B cell (primary cell): ENCODE measurements around the gene CD63. TPM values are rescaled to one million over a fixed set of nuclear protein-coding genes. Genes with fewer than 3 reads are reported as not detected.

Experiments used
- ATAC-seq: fragments of 200-7000 bp; cut with Tn5 transposase; one replicate; pipeline ENCODE4 v1.10.0; 2021; ENCODE audit warnings: low read depth, mild to moderate bottlenecking, moderate number of reproducible peaks, moderate library complexity
- CTCF ChIA-PET: fragments of 350-600 bp; sonication (Branson Sonifier 250); formaldehyde crosslinking; loops from one replicate; lab custom pipeline; 2021; ENCODE audit warnings: antibody characterized with exemption, inconsistent platforms; lab: Charles Lee
- POLR2A ChIA-PET: fragments of 350-600 bp; sonication (Branson Sonifier 250); formaldehyde crosslinking; loops from one replicate; lab custom pipeline; 2021; ENCODE audit warnings: antibody characterized with exemption; lab: Charles Lee
- DNase-seq: peaks from one replicate; pipeline ENCODE4 v3.0.0; 2013
- H2AFZ ChIP-seq: 2 replicates; pipeline ENCODE4 v1.6.1; 2012; ENCODE audit warnings: mild to moderate bottlenecking, low read depth, low read length; ENCODE audit not compliant: insufficient read depth, poor library complexity, severe bottlenecking
- H3K27ac ChIP-seq, 2 donors: 1 replicate in 1 of 2; 2 replicates in 1 of 2; pipeline ENCODE4 v1.5.1; 2012 to 2013; ENCODE audit warnings: low read length in 2 of 2, mild to moderate bottlenecking in 2 of 2, moderate library complexity in 1 of 2
- H3K27me3 ChIP-seq, 4 experiments: fragments of 200-600 bp in 1 of 4; sonication (generic) in 1 of 4; replicated peaks in 1 of 4; 1 replicate in 2 of 4; 2 replicates in 2 of 4; pipeline versions ENCODE4 v1.6.1 to v1.7.0; 2013 to 2016; ENCODE audit warnings: low read length in 3 of 4, mild to moderate bottlenecking in 2 of 4, mixed read lengths in 1 of 4, moderate library complexity in 1 of 4; ENCODE audit not compliant: insufficient read depth in 4 of 4, control insufficient read depth in 3 of 4; ENCODE audit errors: control extremely low read depth in 1 of 4
- H3K36me3 ChIP-seq, 2 experiments: replicated peaks in 1 of 2; 1 replicate in 1 of 2; 2 replicates in 1 of 2; pipeline versions ENCODE4 v1.6.1 to v1.7.1; 2013; ENCODE audit warnings: low read length in 1 of 2; ENCODE audit not compliant: insufficient read depth in 2 of 2, control insufficient read depth in 1 of 2; ENCODE audit errors: control extremely low read depth in 1 of 2, extremely low read depth in 1 of 2
- H3K4me1 ChIP-seq, 2 donors: fragments of 200-600 bp in 1 of 2; sonication (generic) in 1 of 2; 1 replicate in 1 of 2; 2 replicates in 1 of 2; pipeline versions ENCODE4 v1.5.1 to v1.6.1; 2013 to 2017; ENCODE audit warnings: low read length in 2 of 2; ENCODE audit not compliant: control insufficient read depth in 2 of 2, insufficient read depth in 2 of 2
- H3K4me2 ChIP-seq: replicated peaks from 2 replicates; pipeline ENCODE3; 2012; ENCODE audit warnings: mild to moderate bottlenecking, low read depth, low read length; ENCODE audit not compliant: poor library complexity, severe bottlenecking
- H3K4me3 ChIP-seq, 5 experiments: fragments of 200-600 bp in 1 of 5; sonication (generic) in 1 of 5; 1 replicate in 3 of 5; 2 replicates in 2 of 5; pipeline versions ENCODE4 v1.5.1 to v1.7.0; 2011 to 2016; ENCODE audit warnings: low read length in 4 of 5, mild to moderate bottlenecking in 4 of 5, low read depth in 2 of 5, control low read depth in 1 of 5, moderate library complexity in 1 of 5; ENCODE audit not compliant: insufficient read depth in 1 of 5; ENCODE audit errors: control extremely low read depth in 1 of 5, extremely low read depth in 1 of 5
- H3K79me2 ChIP-seq: fragments of 200-600 bp; sonication (generic); one replicate; pipeline ENCODE4 v1.6.0; 2016; ENCODE audit warnings: low read length; ENCODE audit not compliant: control insufficient read depth, insufficient read depth
- H3K9ac ChIP-seq: fragments of 200-600 bp; sonication (generic); 2 replicates; pipeline ENCODE4 v1.6.1; 2017; ENCODE audit warnings: mild to moderate bottlenecking, low read length, moderate library complexity
- H3K9me3 ChIP-seq, 3 donors: one replicate each; pipeline versions ENCODE4 v1.6.1 to v1.7.1; 2013; ENCODE audit warnings: low read length in 2 of 3; ENCODE audit not compliant: control insufficient read depth in 2 of 3, insufficient read depth in 1 of 3; ENCODE audit errors: control extremely low read depth in 1 of 3
- H4K20me1 ChIP-seq: 2 replicates; pipeline ENCODE4 v1.6.0; 2012; ENCODE audit warnings: mild to moderate bottlenecking, low read length; ENCODE audit not compliant: insufficient read depth, control insufficient read depth, poor library complexity, severe bottlenecking
- H3K27ac Mint-ChIP-seq: one replicate; pipeline ENCODE4 v1.8.0; 2021; ENCODE audit warnings: mixed read lengths
- H3K27me3 Mint-ChIP-seq: one replicate; pipeline ENCODE4 v1.8.0; 2021; ENCODE audit warnings: mixed read lengths
- H3K4me1 Mint-ChIP-seq: one replicate; pipeline ENCODE4 v1.8.0; 2021; ENCODE audit warnings: mixed read lengths
- H3K4me3 Mint-ChIP-seq: one replicate; pipeline ENCODE4 v1.8.0; 2021; ENCODE audit warnings: mixed read lengths
- H3K9me3 Mint-ChIP-seq: one replicate; pipeline ENCODE4 v1.8.0; 2022; ENCODE audit warnings: mixed read lengths; ENCODE audit not compliant: insufficient read depth
- CTCF ChIP-seq: fragments of 200-600 bp; IDR thresholded peaks from one replicate; pipeline ENCODE4 v1.8.0; 2022; ENCODE audit warnings: antibody characterized with exemption, mild to moderate bottlenecking
- EZH2 ChIP-seq: IDR thresholded peaks from 2 replicates; pipeline ENCODE4 v1.6.1; 2012; ENCODE audit warnings: borderline replicate concordance, low read depth, mild to moderate bottlenecking, moderate library complexity, low read length; ENCODE audit not compliant: insufficient read depth, poor library complexity, severe bottlenecking
- WGBS: methylation state at CpG from one replicate; pipeline ENCODE4 v1.1.5; 2013; ENCODE audit warnings: missing lambda C conversion rate; ENCODE audit not compliant: insufficient coverage; 5-methylcytosine and 5-hydroxymethylcytosine counted together
- intact Hi-C: fragments of 100-400 bp; cut with micrococcal nuclease; formaldehyde crosslinking; loops from one replicate; pipeline ENCODE4 v1.10.0; 2022
- polyA plus RNA-seq: library from polyadenylated mRNA; depleted of rRNA; stranded (reverse); fragments of >200 nt; gene quantifications from 2 replicates; pipeline ENCODE4 v1.2.3, GENCODE V29; 2012
- total RNA-seq, 2 donors: library from RNA; stranded (reverse); fragments of 120-200 nt in 1 of 2; gene quantifications; 1 replicate in 1 of 2; 2 replicates in 1 of 2; pipeline versions ENCODE4 v1.2.3 to v1.2.4, GENCODE V29; 2013 to 2022

The CD63 gene
- total and polyA plus RNA-seq, 2 donors (not counting 1 experiment from before 2014, with no cell fraction given): 43.0 to 104 TPM

GRCh38 chr12:55716582-55716957 is 12.2 kb downstream of the CD63 start:
- 2% methylated on average over 9 of the region's 13 CpGs for WGBS
- Histone ChIP-seq H3K79me2 (peaks cover 25% of the 10 kb centered on the region), H2AFZ (peak overlapping the region; percentile 90), H3K4me2 (peak overlapping the region; percentile 80), H3K27me3 (no peaks in the 10 kb centered on the region), H4K20me1 (peaks cover 23% of the 10 kb centered on the region), H3K27ac (peak overlapping the region; percentile 81 to 84), H3K9ac (peak overlapping the region; percentile 73), H3K4me3 (peak overlapping the region; percentile 86 to 98 (median 97)), H3K4me1 (peaks cover 16 to 30% of the 10 kb centered on the region in 2 donors), H3K9me3 (no peaks in the 10 kb centered on the region), H3K36me3 (peaks cover 0 to 18% of the 10 kb centered on the region in 2 experiments)
- ATAC-seq (no peak), DNase-seq (no peak)
- peak overlapping the region; percentile 98 for H3K4me3 Mint-ChIP-seq
- H3K27me3 Mint-ChIP-seq: no peaks in the 10 kb centered on the region
- CTCF ChIA-PET: interaction anchor here (0.8 to 11.0 kb wide), 10 partner anchors 8 to 491 kb away, joined by 3 to 147 read pairs (median 6); partner anchors contain the start of genes CD63, ORMDL2 and SARNP
- H3K9me3 Mint-ChIP-seq: no peaks in the 10 kb centered on the region
- peaks cover 38% of the 10 kb centered on the region for H3K4me1 Mint-ChIP-seq
- TF ChIP-seq CTCF (no peak), EZH2 (no peak)
- POLR2A ChIA-PET: interaction anchor here (1.1 to 2.0 kb wide), 7 partner anchors 9 to 257 kb away, joined by 3 to 6 read pairs (median 5); partner anchors contain the start of genes CD63, ITGA7, ORMDL2 and RAB5B
- intact Hi-C loops: loop anchor here (1.0 to 2.0 kb wide), 5 partner anchors 8 to 257 kb away; partner anchors contain the start of genes CD63 and PYM1
- peak overlapping the region; percentile 99 for H3K27ac Mint-ChIP-seq
